Neural progenitor cell (in vitro differentiated cells): ENCODE data around the gene ULK4.

Source experiments
- CTCF ChIP-seq: fragments of 200-600 bp; sonication (generic); IDR thresholded peaks from 2 replicates; pipeline ENCODE4 v1.5.1; 2017; ENCODE audit warnings: antibody characterized with exemption, mild to moderate bottlenecking
- EZH2 ChIP-seq: fragments of 200-600 bp; sonication (generic); IDR thresholded peaks from 2 replicates; pipeline ENCODE4 v1.6.1; 2017; ENCODE audit warnings: antibody characterized with exemption, mild to moderate bottlenecking, moderate library complexity

GRCh38 chr3:41249318-41249717 lies 712.6 kb downstream of the ULK4 start:
- TF ChIP-seq CTCF (no peak), EZH2 (no peak)
